ENCODE results near the gene TSHZ2.

Gene TSHZ2

DNA sequence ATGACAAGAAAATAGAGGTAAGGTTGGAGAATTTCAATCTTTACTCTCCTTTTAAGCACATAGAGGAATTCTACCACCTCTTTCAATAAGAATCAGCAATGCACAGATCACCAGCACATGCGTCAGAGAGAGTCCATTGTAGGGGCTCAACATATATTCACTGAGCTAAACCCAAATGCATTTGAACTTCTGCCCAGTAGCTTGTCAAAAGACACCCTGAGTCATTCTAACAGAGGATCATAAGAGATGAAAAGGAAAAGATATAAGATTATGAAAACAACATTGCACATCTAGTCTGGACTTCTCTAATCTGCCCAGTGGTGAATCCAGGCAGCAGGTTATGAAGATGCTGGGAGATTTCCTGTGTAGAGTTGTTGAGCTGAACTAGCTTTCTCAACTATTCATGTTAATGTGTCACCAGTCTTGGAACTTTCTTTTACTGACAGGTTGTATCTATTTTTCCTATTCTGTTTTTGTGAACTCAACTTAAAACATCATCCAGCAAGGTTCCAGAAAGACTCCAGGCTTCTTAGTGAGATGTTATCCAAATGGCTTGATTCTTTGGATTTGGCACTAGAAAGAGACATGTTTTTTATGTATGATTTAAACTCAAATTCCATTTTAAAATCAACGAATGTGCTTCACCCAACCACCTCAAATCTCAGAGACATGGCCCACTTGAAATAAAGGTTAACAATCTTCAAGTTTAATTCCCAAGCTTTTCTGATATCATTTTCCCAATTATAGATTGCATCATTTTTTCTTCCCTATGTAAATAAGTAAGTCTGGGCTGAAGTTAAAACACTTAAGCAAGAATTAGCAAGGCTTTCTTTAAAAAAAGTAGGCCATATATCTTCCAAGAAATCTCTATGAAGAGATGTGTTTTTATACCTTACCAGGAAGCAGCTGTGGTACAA, 89.3 kb downstream of the TSHZ2 start:
- Histone ChIP-seq H3K27me3 (ENCODE audit: control insufficient read depth in 1 of 2, insufficient read depth in 2 of 2, low read length in 2 of 2) (no peaks in the 10 kb centered on the region), H3K4me3 (ENCODE audit: low read length in 2 of 2) (no peak overlapping the region), H3K36me3 (ENCODE audit: control insufficient read depth in 2 of 2, insufficient read depth in 2 of 2, low read length in 2 of 2) (no peaks in the 10 kb centered on the region), H3K27ac (ENCODE audit: low read length) (no peak overlapping the region), H3K4me1 (ENCODE audit: control insufficient read depth, insufficient read depth, low read length) (no peaks in the 10 kb centered on the region), H3K9me3 (ENCODE audit: control insufficient read depth in 2 of 2, low read length in 2 of 2) (no peaks in the 10 kb centered on the region), H3K9ac (ENCODE audit: low read length in 2 of 2) (no peak overlapping the region)

DNA sequence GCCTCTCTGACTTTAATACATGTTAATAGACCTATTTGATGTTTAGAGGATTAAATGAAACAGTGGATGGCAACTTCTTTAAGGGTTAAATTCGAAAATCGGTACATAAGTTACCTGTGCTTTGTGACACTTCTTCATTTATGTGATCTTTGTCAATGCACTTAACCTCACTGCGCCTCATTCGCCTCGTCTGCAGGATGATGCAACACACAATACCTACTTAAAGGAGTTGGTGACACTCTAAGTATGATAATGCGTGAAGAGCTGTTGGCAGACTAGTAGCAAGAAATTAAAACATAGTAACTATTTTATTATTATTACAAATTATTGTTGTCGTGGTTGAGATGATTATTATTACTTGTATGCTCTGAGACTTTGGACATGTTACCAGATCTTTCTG, 92.8 kb downstream of the TSHZ2 start:
- Histone ChIP-seq H3K36me3 (ENCODE audit: control insufficient read depth in 2 of 2, insufficient read depth in 2 of 2, low read length in 2 of 2) (no peaks in the 10 kb centered on the region), H3K9me3 (ENCODE audit: control insufficient read depth in 2 of 2, low read length in 2 of 2) (peaks cover 0 to 7% of the 10 kb centered on the region in 2 donors), H3K27me3 (ENCODE audit: control insufficient read depth in 1 of 2, insufficient read depth in 2 of 2, low read length in 2 of 2) (no peaks in the 10 kb centered on the region), H3K4me3 (ENCODE audit: low read length in 2 of 2) (no peak overlapping the region), H3K27ac (ENCODE audit: low read length) (no peak overlapping the region), H3K4me1 (ENCODE audit: control insufficient read depth, insufficient read depth, low read length) (no peaks in the 10 kb centered on the region), H3K9ac (ENCODE audit: low read length in 2 of 2) (no peak overlapping the region)

DNA sequence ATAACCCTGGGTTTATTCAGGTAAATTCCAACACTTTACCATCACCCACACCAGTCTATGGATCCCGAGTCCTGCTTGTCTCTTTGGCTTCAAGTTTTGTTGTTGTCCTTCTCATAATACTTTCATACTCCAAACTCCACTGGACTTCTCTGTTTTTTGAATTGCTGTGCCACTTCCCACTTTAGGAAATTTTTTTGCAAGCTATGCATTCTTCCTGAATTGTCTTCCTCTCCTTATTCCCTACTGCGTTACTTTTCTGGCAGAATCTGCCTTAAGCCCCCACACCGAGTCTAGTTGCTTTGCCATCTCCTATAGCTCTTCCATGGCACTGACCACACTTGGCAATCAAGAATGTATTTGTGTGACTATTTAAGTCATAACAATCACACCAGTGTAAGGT, 96.1 kb downstream of the TSHZ2 start:
- H3K9ac ChIP-seq (ENCODE audit: low read length in 2 of 2): no peak overlapping the region
- H3K4me1 ChIP-seq (ENCODE audit: control insufficient read depth, insufficient read depth, low read length): peaks cover 3% of the 10 kb centered on the region
- H3K36me3 ChIP-seq (ENCODE audit: control insufficient read depth in 2 of 2, insufficient read depth in 2 of 2, low read length in 2 of 2): no peaks in the 10 kb centered on the region
- peaks cover 0 to 2% of the 10 kb centered on the region in 2 donors for H3K27me3 ChIP-seq (ENCODE audit: control insufficient read depth in 1 of 2, insufficient read depth in 2 of 2, low read length in 2 of 2)
- H3K9me3 ChIP-seq (ENCODE audit: control insufficient read depth in 2 of 2, low read length in 2 of 2): peaks cover 0 to 7% of the 10 kb centered on the region in 2 donors
- no peak overlapping the region for H3K4me3 ChIP-seq (ENCODE audit: low read length in 2 of 2)
- no peak overlapping the region for H3K27ac ChIP-seq (ENCODE audit: low read length)

DNA sequence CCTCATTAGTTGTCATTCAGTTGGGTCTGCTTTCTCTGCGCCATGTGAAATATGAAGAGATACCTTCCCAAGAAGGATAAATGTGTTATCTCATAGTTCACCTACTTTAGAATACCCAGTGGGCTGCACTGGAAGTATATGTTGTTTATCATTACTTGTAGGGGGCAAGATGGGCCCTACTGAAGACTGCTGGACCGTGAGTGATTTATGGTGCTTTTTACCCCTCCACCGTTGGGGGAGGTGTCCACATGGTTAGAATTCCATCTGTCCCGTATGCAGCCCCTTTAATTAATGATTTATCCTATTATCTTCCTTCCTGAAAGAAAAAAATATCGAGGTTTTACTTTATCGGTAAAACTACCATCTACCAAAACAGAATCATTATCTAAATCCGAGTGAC, 97.0 kb downstream of the TSHZ2 start:
- no peak overlapping the region for H3K4me3 ChIP-seq (ENCODE audit: low read length in 2 of 2)
- peaks cover 3% of the 10 kb centered on the region for H3K4me1 ChIP-seq (ENCODE audit: control insufficient read depth, insufficient read depth, low read length)
- peaks cover 0 to 2% of the 10 kb centered on the region in 2 donors for H3K27me3 ChIP-seq (ENCODE audit: control insufficient read depth in 1 of 2, insufficient read depth in 2 of 2, low read length in 2 of 2)
- no peak overlapping the region for H3K9ac ChIP-seq (ENCODE audit: low read length in 2 of 2)
- peaks cover 0 to 7% of the 10 kb centered on the region in 2 donors for H3K9me3 ChIP-seq (ENCODE audit: control insufficient read depth in 2 of 2, low read length in 2 of 2)
- no peaks in the 10 kb centered on the region for H3K36me3 ChIP-seq (ENCODE audit: control insufficient read depth in 2 of 2, insufficient read depth in 2 of 2, low read length in 2 of 2)
- no peak overlapping the region for H3K27ac ChIP-seq (ENCODE audit: low read length)

DNA sequence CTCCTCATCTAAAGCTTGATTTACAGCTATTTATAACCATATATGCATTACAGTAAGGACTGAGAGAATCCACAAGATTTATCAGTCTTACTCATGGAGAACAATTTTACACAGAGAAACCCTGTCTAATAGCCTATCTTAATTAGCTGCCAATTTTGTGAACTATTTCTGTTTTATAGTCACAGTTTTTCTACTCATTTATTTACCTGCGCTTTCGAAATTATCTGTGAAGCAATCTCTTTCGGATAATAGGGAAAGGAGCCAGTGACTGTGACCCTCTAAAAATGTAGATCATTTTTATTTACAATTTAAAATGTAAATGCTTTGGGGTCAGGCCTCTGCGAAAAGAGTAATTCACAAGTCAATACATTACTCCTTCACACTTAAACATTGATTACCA, 98.1 kb downstream of the TSHZ2 start:
- Histone ChIP-seq H3K4me3 (ENCODE audit: low read length in 2 of 2) (no peak overlapping the region), H3K36me3 (ENCODE audit: control insufficient read depth in 2 of 2, insufficient read depth in 2 of 2, low read length in 2 of 2) (no peaks in the 10 kb centered on the region), H3K9me3 (ENCODE audit: control insufficient read depth in 2 of 2, low read length in 2 of 2) (peaks cover 0 to 7% of the 10 kb centered on the region in 2 donors), H3K4me1 (ENCODE audit: control insufficient read depth, insufficient read depth, low read length) (peaks cover 3% of the 10 kb centered on the region), H3K27ac (ENCODE audit: low read length) (no peak overlapping the region), H3K9ac (ENCODE audit: low read length in 2 of 2) (no peak overlapping the region), H3K27me3 (ENCODE audit: control insufficient read depth in 1 of 2, insufficient read depth in 2 of 2, low read length in 2 of 2) (peaks cover 0 to 2% of the 10 kb centered on the region in 2 donors)

DNA sequence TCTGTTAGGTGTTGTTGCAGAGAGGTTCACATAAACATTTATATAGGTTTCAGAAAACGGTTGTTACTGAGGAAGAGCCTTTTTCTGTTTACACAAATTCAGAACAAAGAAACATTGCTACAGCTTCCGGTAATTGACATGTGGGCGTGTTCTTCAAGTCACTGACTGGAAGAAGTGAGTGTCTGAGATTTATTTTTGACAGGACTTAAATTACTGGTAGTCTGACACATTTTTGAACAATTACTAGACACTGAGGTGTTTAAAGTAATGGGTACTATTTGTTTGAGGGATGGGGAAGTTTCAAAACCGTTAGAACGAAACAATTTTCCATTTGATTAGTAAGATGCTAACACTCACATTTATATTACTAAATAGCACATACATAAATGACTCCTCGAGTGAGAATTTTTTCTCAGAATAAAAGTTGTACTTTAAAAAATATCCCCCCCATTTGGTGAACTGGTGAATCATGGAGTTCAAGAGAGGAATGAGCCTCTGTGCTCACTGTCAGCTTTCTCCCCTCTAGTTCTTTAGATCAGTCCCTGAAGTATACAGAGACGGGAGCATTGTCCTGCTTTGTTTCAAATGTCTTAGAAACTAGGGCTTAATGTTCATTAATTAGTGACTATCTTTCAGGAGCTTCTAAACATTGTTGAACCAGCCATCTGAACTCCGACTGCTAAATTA, 98.7 kb downstream of the TSHZ2 start:
- peaks cover 0 to 7% of the 10 kb centered on the region in 2 donors for H3K9me3 ChIP-seq (ENCODE audit: control insufficient read depth in 2 of 2, low read length in 2 of 2)
- H3K4me3 ChIP-seq (ENCODE audit: low read length in 2 of 2): no peak overlapping the region
- H3K27ac ChIP-seq (ENCODE audit: low read length): no peak overlapping the region
- no peaks in the 10 kb centered on the region for H3K36me3 ChIP-seq (ENCODE audit: control insufficient read depth in 2 of 2, insufficient read depth in 2 of 2, low read length in 2 of 2)
- H3K9ac ChIP-seq (ENCODE audit: low read length in 2 of 2): no peak overlapping the region
- H3K4me1 ChIP-seq (ENCODE audit: control insufficient read depth, insufficient read depth, low read length): peaks cover 3% of the 10 kb centered on the region
- H3K27me3 ChIP-seq (ENCODE audit: control insufficient read depth in 1 of 2, insufficient read depth in 2 of 2, low read length in 2 of 2): peaks cover 0 to 2% of the 10 kb centered on the region in 2 donors

DNA sequence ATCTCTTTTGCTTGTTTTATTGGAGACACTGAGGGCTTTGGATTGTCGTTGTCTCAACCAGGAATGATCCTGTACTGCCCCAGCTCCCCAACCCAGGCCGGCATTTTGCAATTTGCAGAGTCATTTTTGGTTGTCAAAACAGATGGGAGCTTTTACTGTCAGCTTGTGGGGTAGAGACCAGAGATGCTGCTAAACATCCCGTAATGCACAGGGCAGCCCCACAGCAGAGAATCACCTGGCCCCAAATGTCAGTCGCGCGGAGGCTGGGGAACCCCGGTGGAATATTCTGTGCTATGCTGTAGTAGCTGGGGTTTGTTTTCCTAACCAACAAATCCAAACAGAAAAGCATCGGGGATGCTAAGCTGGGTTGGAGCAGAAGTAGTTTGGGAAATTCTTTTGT, 99.7 kb downstream of the TSHZ2 start:
- Histone ChIP-seq H3K27ac (ENCODE audit: low read length) (no peak overlapping the region), H3K4me1 (ENCODE audit: control insufficient read depth, insufficient read depth, low read length) (peaks cover 3% of the 10 kb centered on the region), H3K9me3 (ENCODE audit: control insufficient read depth in 2 of 2, low read length in 2 of 2) (peaks cover 0 to 7% of the 10 kb centered on the region in 2 donors), H3K36me3 (ENCODE audit: control insufficient read depth in 2 of 2, insufficient read depth in 2 of 2, low read length in 2 of 2) (no peaks in the 10 kb centered on the region), H3K4me3 (ENCODE audit: low read length in 2 of 2) (no peak overlapping the region), H3K9ac (ENCODE audit: low read length in 2 of 2) (no peak overlapping the region), H3K27me3 (ENCODE audit: control insufficient read depth in 1 of 2, insufficient read depth in 2 of 2, low read length in 2 of 2) (peaks cover 0 to 2% of the 10 kb centered on the region in 2 donors)

DNA sequence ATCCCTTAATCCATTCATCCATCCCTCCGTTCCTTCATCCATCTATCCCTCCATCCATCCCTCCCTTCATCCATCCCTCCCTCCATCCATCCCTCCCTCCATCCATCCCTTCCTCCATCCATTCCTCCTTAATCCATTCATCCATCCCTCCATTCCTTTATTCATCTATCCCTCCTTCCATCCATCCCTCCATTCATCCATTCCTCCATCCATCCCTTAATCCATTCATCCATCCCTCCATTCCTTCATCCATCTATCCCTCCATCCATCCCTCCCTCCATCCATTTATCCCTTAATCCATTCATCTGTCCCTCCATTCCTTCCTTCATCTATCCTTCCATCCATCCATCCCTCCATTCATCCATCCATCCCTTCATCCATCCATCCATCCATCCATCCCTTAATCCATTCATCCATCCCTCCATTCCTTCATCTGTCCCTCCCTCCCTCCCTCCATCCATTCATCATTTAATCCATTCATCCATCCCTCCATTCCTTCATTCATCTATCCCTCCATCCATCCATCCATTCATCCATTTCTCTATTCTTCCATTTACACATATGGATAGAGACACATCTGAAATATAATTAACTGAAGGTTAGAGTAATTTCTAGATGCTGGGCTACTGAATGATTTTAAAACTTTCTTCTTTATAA, 100.9 kb downstream of the TSHZ2 start:
- Histone ChIP-seq H3K4me3 (ENCODE audit: low read length in 2 of 2) (no peak overlapping the region), H3K4me1 (ENCODE audit: control insufficient read depth, insufficient read depth, low read length) (peaks cover 3% of the 10 kb centered on the region), H3K27ac (ENCODE audit: low read length) (no peak overlapping the region), H3K9me3 (ENCODE audit: control insufficient read depth in 2 of 2, low read length in 2 of 2) (peaks cover 0 to 3% of the 10 kb centered on the region in 2 donors), H3K9ac (ENCODE audit: low read length in 2 of 2) (no peak overlapping the region), H3K27me3 (ENCODE audit: control insufficient read depth in 1 of 2, insufficient read depth in 2 of 2, low read length in 2 of 2) (peaks cover 0 to 2% of the 10 kb centered on the region in 2 donors), H3K36me3 (ENCODE audit: control insufficient read depth in 2 of 2, insufficient read depth in 2 of 2, low read length in 2 of 2) (no peaks in the 10 kb centered on the region)

DNA sequence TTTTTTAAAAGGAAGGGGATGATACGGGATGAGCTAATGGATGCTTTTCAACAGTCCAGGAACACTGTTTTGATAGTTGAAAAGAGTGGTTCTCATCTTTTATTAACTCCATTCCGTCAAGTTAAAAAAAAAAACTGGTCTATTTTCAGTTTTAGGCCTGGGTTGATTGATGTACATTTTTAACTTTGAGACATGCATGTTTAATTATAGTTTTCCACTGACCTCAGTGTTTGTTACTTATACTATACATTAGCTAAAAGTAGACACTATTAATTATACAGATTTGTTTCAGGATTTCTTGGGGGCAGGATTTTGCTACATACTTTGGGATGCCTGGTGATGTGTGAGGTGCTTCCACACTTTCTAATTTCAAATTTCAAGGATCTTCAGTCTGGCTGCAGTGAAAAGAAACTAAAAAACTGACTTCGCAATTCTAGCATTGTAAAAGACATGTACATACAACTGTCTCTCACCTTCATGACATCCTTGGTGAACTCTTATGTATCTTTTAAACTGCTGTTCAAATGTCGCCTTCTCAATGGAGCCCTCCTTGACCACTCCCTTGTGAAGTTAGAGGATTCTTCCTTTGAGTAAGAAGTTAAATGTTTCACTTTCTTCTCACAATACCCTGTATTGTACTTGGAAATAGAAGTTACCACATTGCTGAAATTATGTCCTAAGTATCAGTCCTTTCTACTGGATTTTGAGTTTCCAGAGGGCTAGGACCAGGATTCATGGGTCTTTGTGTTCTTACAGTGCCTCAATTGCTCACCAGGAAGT, 101.7 kb downstream of the TSHZ2 start:
- H3K27ac ChIP-seq (ENCODE audit: low read length): no peak overlapping the region

DNA sequence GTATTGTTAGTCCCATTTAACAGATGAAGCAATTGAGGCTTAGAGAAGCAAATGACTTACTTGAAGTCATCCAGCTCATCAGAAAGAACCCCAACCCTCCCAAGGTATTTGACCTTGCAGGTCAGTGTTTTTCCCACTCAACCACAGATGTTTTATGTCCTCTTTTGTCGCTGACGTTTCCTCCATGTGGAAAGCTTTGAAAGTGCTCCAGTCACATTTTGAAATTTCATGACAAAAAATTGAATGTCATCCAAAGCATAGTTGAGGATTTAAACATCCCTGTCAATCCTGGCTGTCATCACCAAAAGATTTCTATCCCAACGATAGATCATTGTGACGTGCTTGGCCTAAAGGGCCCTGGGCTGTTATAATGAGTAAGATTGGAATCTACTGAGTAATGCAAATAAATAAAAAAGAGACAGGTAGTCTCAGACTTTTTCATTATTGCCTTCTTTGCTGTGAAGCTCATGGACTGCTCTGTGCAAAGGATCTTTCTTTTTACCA, 102.7 kb downstream of the TSHZ2 start:
- Histone ChIP-seq H3K27ac (ENCODE audit: low read length) (no peak overlapping the region), H3K9ac (ENCODE audit: low read length in 2 of 2) (no peak overlapping the region), H3K27me3 (ENCODE audit: control insufficient read depth in 1 of 2, insufficient read depth in 2 of 2, low read length in 2 of 2) (peaks cover 0 to 2% of the 10 kb centered on the region in 2 donors), H3K4me1 (ENCODE audit: control insufficient read depth, insufficient read depth, low read length) (peaks cover 3% of the 10 kb centered on the region), H3K36me3 (ENCODE audit: control insufficient read depth in 2 of 2, insufficient read depth in 2 of 2, low read length in 2 of 2) (no peaks in the 10 kb centered on the region), H3K4me3 (ENCODE audit: low read length in 2 of 2) (no peak overlapping the region), H3K9me3 (ENCODE audit: control insufficient read depth in 2 of 2, low read length in 2 of 2) (no peaks in the 10 kb centered on the region)

More for the DNA sequence above, 101.7 kb downstream of the TSHZ2 start:
- H3K4me1 ChIP-seq (ENCODE audit: control insufficient read depth, insufficient read depth, low read length): peaks cover 3% of the 10 kb centered on the region
- no peak overlapping the region for H3K9ac ChIP-seq (ENCODE audit: low read length in 2 of 2)
- H3K4me3 ChIP-seq (ENCODE audit: low read length in 2 of 2): no peak overlapping the region
- peaks cover 0 to 2% of the 10 kb centered on the region in 2 donors for H3K27me3 ChIP-seq (ENCODE audit: control insufficient read depth in 1 of 2, insufficient read depth in 2 of 2, low read length in 2 of 2)
- H3K36me3 ChIP-seq (ENCODE audit: control insufficient read depth in 2 of 2, insufficient read depth in 2 of 2, low read length in 2 of 2): no peaks in the 10 kb centered on the region
- no peaks in the 10 kb centered on the region for H3K9me3 ChIP-seq (ENCODE audit: control insufficient read depth in 2 of 2, low read length in 2 of 2)
